HG03108 (cell line): ENCODE results near the gene CCL7.
"Not testable (repeated sequence)": the region's sequence is repeated elsewhere in the genome, so short reads cannot be mapped to it uniquely, and the experiment has no call there.

Experiments used
- ATAC-seq: cut with Tn5 transposase; IDR thresholded peaks from one replicate; pipeline ENCODE4 v1.9.1; 2021; ENCODE audit warnings: moderate library complexity; ENCODE audit not compliant: unreplicated experiment

Gene CCL7

DNA sequence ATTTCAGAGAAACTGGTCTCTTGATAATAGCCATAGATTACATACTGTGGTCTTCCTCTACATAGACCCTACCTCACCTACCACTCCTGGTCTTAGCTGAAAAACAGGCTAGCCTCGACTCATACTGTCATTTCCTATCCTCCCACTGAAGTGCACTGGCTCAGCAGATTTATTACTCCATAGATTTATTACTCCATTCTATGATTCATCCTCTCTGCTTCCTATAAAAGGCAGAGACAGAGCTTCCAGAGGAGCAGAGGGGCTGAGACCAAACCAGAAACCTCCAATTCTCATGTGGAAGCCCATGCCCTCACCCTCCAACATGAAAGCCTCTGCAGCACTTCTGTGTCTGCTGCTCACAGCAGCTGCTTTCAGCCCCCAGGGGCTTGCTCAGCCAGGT, at the start of gene CCL7:
CCL7 (plus strand) TSS at position 253 of the 400 bp plus-strand sequence; CDS start at position 323, 70 bp downstream.
- ATAC-seq = no peak

DNA sequence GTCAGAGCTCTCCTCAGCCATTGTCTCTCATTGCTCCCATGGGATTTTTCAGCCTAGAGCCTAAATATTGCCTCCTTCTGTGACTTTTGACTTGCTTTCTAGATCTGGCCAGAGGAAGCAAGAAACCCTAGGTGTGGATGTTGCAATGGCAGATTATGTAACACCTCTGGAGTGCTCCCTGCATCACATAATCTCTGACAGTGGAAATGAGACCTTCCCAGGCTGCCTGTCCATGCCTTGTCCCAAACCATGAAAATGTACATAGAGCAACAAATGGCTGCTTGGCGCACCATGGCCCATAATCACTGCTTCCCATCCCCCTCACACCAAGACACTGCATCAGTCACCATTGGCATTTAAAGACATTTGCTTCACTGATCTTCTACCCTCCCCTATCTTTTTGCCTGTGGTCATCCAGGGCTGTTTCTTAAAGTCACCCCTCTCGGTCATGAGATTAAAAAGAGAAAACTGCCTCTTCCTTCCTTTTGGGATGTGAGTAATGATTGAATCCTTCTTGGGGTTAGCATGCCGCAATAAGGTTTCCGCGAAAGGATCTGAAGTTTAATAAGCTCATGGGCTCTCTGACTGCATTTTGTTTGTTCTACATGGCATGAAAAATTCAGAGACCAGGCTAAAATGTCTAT, 49.1 kb upstream of the CCL7 start:
- ATAC-seq = no peak

DNA sequence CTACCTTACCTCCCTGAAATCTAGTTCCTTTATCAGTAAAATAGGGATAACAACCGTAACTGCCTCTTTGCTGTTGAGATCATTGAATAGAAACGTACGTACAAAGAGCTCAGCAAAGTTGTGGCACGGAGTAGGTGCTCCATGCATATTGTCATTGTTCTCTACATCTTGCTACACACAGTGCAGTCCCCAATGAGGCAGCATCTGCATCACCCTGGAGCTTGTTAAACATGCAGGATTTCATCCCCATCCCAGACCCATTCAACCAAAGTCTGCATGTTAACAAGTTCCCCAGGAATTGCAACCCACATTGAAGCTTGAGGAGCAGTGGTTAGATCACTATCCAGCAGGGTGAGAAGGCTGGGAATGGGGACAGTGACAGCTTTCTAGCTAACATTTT, 48.6 kb upstream of the CCL7 start:
- ATAC-seq = no peak

DNA sequence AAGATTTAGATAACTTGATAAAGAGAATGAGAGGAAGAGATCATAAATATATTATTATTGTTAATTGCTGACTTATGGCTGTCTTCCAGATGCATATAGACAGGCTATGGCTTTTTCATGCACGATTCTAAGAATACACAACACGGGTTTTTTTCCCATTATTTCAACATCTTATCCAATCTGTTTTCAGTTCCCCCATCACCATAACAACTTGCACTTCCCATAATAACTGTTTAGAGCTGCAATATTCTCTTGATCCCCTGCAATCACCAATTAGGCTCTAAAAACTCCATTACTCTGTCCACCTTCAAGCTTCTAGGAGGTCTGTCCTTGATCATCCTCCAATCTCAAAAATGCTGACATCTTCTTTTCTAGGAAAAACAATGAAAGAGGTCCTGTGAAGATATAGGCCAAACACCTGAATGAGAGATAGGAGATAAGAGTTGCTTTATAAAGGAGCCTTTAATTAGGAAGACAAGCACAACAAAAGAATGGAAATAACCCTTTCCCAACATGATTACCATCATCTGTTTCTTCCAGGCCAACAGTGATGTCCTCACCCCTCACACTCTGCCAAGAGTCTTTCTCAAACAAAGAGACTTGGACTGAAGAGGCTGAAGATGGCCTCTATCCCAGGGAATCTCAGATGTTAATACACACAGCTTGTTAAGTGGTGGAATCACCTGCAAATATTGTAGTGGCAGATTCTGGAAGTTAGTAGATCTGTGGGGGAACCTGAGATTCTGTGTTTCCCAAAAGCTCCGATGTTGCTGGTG, 47.1 kb upstream of the CCL7 start:
- ATAC-seq = no peak

DNA sequence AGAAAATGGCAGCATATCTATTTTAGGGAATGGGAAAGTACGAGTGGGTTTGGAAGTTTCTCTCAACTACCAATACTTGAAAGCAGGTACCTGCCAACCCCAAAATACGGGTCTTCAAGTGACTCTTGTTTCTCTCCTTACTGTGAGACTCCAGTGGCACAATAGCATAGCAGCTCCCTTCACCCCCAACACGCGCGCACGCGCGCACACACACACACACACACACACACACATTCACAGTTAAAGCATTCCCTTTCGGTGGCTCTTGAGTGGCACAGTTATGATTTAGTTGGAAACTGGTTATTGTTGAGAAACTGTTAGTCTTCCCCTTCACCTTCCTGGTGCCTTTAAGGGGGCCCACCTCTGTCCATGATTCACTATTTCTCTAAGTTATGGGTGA, 45.0 kb upstream of the CCL7 start:
- ATAC-seq = no peak

DNA sequence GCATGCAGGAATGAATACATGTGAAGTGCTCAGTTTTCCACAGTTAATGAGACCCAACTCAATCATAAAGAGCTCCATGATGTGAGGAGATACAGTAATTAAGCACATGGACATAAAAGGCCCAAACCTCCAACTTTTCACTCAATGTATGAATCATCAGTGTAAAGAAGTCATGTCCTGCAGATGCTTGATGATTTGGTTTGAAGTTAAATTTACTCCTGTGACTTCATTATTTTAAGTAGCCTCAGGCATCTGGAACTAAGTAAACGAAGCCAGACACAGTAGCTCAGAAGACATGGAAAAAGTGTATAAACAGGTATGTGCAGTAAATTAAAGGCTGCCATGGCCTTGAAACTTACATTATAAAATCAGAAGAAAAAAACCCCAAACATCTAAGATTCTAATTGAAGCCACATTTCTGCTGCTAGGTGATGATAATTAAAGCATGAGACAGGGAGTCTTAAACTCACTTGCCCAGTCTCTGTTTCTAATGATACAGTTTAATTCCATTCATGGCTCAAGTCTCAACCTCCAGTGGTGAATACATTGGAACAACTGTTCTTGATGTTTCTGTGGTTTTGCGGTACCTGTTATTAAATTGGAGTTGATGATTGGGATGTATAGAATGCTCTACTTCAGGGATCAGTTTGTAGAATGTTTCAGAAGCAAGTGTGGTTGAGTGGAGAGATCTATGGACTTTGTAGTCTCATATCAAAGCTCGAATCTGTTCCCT, 43.8 kb upstream of the CCL7 start:
- no peak for ATAC-seq

DNA sequence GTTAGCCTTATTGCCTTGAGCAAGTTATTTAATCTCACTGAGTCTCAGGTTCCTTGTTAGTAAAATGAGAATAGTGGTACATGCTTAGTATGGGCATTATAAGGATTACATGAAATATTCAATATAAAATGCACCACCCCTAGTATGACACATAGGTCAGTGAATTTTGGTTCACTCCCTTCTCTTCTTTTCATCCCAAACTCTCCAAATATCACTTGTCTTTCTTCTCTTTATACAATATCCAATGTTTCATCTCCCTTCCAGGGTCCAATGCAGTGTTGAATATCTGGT, 43.3 kb upstream of the CCL7 start:
- ATAC-seq = no peak

DNA sequence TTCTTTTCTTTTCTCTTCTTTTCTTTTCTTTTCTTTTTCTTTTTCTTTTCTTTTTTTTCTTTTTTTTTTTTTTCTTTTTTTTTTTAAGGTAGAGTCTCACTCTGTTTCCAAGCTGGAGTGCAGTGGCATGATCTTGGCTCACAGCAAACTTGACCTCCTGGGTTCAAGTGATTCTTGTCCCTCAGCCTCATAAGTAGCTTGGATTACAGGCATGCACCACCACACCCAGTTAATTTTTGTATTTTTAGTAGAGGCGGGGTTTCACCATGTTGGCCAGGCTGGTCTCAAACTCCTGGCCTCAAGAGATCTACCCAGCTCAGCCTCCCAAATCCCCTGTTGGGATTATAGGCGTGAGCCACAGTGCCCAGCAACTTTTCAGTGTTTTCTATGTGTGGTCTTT, 42.7 kb upstream of the CCL7 start:
- not testable (repeated sequence) for ATAC-seq

DNA sequence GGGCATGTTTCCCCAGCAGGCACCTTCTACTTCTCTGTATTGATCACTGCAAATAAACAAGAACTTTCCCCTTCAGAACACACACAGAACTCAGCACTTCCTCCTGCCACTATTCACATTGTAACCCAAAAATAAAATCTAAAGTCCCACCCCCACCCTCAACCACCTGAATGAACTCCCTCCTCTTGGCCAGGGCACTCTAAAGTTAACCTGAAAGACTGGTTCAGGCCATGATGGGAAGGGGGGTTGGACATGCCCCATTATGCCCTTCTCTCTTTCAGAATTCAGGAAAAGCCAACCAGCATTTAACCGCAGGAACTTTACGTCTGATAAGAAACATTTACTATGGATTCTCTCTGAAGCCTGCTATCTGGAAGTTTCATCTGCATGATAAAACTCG, 42.3 kb upstream of the CCL7 start:
- ATAC-seq = no peak

DNA sequence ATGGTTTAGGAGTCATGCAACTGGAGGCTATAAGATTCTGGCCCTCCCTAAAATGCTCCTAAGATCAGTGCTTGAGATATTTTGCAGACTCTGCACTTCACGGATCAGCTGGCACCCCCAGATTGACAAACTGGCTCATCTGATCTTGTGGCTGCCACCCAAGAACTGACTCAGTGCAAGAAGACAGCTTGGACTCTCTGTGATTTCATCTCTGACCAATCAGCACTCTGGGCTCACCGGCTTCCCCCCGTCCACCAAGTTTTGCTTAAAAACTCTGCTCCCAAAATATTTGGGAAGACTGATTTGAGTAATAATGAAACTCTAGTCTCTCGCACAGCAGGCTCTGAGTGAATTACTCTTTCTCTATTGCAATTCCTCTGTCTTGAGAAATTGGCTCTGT, 41.2 kb upstream of the CCL7 start:
- no peak for ATAC-seq

DNA sequence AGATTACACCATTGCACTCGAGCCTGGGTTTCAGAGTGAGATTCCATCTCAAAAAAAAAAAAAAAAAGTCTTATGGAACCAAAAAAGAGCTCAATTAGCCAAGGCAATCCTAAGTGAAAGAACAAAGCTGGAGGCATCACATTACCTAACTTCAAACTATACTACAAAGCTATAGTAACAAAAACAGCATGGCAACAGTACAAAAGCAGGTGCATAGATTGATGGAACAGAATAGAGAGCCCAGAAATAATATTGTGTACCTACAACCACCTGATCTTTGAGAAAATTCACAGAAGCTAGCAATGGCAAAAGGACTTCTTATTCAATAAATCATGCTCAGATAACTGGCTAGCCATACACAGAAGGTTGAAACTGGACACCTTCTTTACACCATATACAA, 39.7 kb upstream of the CCL7 start:
- no peak for ATAC-seq

DNA sequence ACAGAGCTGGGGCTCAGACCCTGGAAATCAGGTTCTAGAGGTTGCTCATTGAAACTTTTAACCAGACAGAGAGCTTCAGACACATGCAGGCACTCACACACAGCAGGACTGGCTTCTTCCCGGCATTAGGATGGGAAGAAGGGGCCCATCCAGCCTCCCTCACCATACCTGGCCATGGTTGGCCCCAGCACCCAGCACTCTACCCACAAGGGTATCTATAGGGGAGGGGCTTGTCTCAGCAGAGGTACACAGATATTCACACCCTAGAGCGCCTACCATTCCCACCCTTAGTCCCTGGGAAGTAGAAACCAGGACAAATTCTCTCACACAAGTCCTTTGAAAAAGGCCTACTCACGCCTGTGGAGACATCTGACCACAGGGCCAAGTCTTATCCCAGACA, 35.4 kb upstream of the CCL7 start:
- no peak for ATAC-seq

DNA sequence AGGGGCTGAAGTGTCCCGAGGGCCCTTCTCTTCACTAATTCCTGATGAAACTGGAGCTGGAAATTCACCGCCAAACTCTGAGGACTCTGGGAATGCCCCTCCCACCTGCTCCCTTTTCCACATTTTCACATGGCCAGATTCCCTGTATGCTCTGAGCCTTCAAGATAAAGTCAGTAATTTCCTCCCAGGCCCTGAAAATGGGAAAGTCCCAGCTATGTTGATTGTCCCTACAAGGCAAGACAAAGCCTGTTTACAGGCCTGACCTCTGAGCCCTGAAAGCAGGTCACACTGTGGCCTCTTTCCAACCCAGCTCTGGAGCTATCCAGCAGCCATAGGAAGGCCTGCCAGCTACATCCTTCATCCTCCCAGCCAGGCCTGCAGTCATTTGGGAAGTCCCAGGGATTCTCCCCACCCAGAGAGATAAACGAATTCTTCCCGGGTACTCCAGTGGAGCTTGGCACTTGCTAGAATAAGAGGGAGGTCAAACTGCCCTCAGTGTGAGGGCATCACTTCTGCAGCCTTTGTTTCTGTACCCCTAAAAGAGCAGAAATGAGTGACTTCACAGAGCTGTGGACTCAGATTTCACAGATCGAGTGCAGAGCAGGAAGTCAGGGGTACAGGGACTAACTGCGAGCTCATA, 34.5 kb upstream of the CCL7 start:
- ATAC-seq = no peak

DNA sequence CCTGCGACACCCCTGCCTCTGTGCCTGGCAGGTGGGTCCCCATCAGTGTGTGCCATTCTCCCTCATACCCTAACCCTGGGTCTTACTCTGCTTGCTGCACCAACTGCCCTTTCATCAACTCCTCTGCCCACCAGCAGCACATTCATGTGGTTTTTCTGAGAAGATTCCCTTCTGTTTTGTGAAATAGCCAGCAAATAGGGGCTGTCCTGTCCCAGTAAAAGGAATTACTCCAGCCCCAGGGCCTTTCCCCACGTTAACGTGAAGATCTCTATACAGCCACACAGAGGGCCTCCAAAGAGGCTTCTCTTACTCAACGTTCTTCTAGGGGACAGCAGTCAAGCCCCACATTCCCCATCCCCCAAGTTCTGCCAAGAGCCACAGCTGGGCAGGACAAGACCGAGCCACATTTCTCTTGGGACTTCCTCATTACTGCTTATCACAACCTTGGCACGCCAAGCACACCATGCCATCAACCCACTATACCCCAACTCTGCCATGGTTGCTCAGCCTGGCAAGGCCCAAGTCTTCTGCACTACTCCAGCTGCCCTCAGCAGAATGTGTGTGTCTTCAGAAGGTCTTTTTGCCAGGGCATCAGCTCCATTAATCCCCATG, 33.6 kb upstream of the CCL7 start:
- ATAC-seq = no peak

DNA sequence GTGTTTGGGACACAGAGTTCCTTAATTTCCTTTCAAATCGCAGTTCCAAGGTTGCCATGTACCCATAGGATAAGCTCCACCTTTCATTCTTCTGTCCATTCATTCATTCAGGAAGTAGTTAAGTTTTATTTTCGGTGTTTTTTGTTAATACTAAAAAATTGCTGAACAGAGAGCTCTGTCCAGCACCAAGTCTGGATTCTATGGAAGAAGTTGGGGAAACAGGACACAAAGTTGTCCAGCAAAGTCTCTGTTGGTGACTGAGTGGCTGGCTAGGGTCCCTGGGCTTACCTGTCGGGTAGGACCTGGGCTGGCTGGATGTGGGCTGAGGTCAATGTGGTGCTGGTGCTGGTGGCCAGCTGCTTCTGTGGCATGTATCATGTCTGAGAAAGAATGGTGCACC, 32.6 kb upstream of the CCL7 start:
- ATAC-seq = no peak

DNA sequence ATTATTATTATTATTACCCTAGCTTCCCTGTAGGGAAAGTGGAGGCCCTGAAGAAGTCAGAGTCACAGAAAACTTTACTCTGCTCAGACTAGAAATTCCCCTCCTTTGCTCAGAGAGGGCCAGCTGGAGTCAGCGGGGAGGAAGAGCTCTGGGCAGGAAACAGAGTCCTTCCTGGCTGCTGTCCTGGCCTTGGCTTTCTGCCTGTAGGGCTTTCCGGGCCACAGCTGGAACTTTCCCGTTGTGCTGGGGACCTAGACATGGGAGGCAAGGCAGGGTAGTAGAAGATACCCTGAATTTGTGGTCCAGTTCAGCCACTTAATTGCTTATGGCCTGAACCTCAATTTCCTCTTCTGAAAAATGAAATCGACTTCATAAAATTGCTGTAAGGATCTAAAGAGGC, 29.0 kb upstream of the CCL7 start:
- ATAC-seq = no peak

DNA sequence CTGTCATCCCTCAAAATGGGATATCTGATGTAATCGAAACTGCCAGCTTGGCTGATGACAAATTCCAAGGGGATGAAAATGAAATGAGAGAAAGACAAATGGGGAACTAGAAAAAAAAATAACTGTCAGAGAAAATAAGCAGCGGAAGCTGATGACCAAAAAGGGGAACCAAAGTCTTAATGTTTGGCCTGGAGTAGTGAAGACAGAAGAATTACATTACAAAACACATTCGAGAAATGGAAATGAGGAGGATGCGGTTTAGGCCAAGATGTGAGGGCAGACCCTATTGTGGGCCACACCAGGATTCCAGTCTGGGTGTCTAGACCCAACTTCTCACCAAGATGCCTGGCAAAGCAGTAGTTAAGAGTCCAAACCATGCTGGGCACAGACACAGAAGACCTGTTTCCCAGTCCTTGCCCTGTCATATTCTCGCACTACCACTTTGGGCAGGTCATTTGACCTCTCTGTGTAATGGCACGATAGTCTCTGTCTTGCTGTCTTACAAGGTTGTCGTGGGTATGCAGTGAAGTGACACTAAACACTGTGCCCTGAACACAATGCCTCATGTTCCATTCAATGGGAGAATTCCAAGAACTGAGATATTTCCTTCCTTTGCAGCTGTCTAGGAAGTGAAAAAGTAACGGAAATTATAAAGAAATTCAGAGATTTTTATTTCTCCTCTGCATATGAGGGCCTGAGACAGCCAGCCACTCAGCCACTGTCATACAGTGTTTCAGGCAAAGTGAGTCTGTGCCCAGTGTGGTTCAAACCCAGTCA, 27.2 kb upstream of the CCL7 start:
- no peak for ATAC-seq

DNA sequence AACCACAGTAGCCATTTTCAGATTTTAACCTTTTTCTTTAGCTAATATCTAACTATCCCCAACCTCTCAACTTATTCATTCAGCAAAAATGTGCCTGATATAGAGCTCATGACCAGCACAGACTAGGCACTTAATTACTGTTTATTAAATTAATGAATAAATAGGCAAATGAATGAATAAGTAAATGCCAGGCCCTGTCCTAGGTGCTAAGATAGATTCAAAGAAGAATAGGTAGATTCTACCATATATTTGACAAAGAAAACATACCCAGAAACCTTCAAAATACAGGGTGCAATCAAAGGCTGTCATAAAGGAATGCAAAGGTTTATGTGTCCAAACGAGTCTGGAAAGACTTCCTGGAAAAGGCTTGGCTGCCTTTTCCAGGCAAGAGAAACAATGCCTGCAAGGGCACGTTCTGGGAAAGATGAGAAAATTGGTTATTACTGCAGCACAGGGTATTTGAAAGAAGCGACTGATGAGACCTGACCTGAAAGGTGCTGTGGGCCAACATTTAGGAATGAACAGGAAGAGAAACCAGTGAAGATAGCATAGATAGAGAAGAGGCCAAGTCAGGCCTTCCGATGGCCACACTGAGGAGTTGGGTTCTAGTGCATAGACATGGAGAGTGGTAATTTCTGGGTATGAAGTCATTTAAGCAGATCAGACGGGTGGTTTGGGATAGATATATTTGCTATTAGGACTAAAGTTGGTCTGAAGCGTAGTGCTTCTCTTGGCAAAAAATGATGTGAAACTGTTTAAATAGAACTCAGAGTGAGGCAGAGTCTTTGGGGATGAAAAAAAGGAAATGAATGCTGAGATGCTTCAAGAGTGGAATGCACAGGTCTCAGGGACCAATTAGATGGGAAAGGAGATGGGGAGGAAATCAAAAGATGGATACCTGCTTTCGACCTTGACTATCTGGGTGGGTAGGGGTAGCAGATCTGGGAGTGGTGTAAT, 26.4 kb upstream of the CCL7 start:
- no peak for ATAC-seq

DNA sequence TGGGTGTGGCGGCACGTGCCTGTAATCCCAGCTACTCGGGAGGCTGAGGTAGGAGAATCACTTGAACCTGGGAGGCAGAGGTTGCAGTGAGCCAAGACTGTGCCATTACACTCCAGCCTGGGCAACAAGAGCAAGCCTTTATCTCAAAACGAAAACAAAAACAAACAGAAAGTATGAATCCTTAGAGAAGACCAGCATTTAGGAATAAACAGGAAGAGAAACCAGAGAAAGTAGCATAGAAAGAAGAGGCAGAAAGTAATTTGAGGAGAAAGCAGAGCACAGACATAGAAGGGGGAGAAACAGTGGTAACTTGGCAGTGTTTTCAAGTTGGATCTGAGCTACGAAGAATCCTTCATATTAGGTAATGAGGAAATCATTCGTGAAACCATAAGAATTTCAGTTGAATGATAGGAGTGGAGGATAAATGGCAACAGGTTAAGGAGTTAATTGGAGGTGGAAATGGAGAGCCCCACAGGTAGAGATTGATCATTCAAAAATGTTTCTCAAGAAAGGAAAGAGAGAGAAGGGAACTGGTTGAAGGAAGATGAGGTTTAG, 24.6 kb upstream of the CCL7 start:
- ATAC-seq = no peak
